ENCODE data around the gene F2RL1.

Gene F2RL1

GRCh38 chr5:76807296-76807695 is 11.5 kb upstream of the F2RL1 start:
- H3K27me3 ChIP-seq (ENCODE audit: insufficient read depth, poor library complexity, severe bottlenecking), result no peaks in the 10 kb centered on the region
- H3K27ac ChIP-seq (replicated peaks), result no peak overlapping the region
- DNase-seq (ENCODE audit: low read depth in 1 of 2, low spot score in 1 of 2), result no peak
- H3K4me3 ChIP-seq (replicated peaks; ENCODE audit: insufficient read depth, low read length), result no peak overlapping the region
- TF ChIP-seq SPI1 (IDR thresholded peaks at IDR 0.05; ENCODE audit: borderline replicate concordance, low read depth) (no peak), REST (IDR thresholded peaks at IDR 0.05; ENCODE audit: insufficient replicate concordance, low read depth) (no peak), POLR2AphosphoS5 (IDR thresholded peaks at IDR 0.05; ENCODE audit: low read depth) (no peak), GABPA (IDR thresholded peaks at IDR 0.05; ENCODE audit: low read depth) (no peak), CTCF (IDR thresholded peaks at IDR 0.05; ENCODE audit: insufficient read depth, low read length) (no peak)

- no peak overlapping the region for H3K27ac ChIP-seq (replicated peaks)
- DNase-seq (ENCODE audit: low read depth in 1 of 2, low spot score in 1 of 2), result no peak
- H3K4me3 ChIP-seq (replicated peaks; ENCODE audit: insufficient read depth, low read length), result no peak overlapping the region
- TF ChIP-seq CTCF (IDR thresholded peaks at IDR 0.05; ENCODE audit: insufficient read depth, low read length) (no peak), POLR2AphosphoS5 (IDR thresholded peaks at IDR 0.05; ENCODE audit: low read depth) (no peak), REST (IDR thresholded peaks at IDR 0.05; ENCODE audit: insufficient replicate concordance, low read depth) (no peak), SPI1 (IDR thresholded peaks at IDR 0.05; ENCODE audit: borderline replicate concordance, low read depth) (no peak), GABPA (IDR thresholded peaks at IDR 0.05; ENCODE audit: low read depth) (no peak)
- no peaks in the 10 kb centered on the region for H3K27me3 ChIP-seq (ENCODE audit: insufficient read depth, poor library complexity, severe bottlenecking)
Measured at GRCh38 chr5:76808141-76808691, 10.6 kb upstream of the F2RL1 start.

- TF ChIP-seq SPI1 (IDR thresholded peaks at IDR 0.05; ENCODE audit: borderline replicate concordance, low read depth) (no peak), POLR2AphosphoS5 (IDR thresholded peaks at IDR 0.05; ENCODE audit: low read depth) (no peak), REST (IDR thresholded peaks at IDR 0.05; ENCODE audit: insufficient replicate concordance, low read depth) (no peak), GABPA (IDR thresholded peaks at IDR 0.05; ENCODE audit: low read depth) (no peak), CTCF (IDR thresholded peaks at IDR 0.05; ENCODE audit: insufficient read depth, low read length) (no peak)
- no peak overlapping the region for H3K27ac ChIP-seq (replicated peaks)
- no peaks in the 10 kb centered on the region for H3K27me3 ChIP-seq (ENCODE audit: insufficient read depth, poor library complexity, severe bottlenecking)
- no peak for DNase-seq (ENCODE audit: low read depth in 1 of 2, low spot score in 1 of 2)
- no peak overlapping the region for H3K4me3 ChIP-seq (replicated peaks; ENCODE audit: insufficient read depth, low read length)
Measured at GRCh38 chr5:76809141-76809540, 9.7 kb upstream of the F2RL1 start.

Data from HL-60 (cell line).